Suprapubic skin (tissue), 4 donors: ENCODE results near the gene ASIC4.

ENCODE experiments used
- CTCF ChIP-seq, 2 donors: fragments of 200-600 bp in 1 of 2; fragments of 450-650 bp in 1 of 2; sonication (generic) in 1 of 2; IDR thresholded peaks; one replicate each; pipeline ENCODE4 v1.5.1; 2016 to 2019; ENCODE audit warnings: antibody characterized with exemption in 2 of 2, mild to moderate bottlenecking in 1 of 2, moderate library complexity in 1 of 2
- EP300 ChIP-seq: sonication (generic); formaldehyde crosslinking; IDR thresholded peaks from one replicate; pipeline ENCODE4 v1.6.1; 2017; ENCODE audit warnings: antibody characterized with exemption
- POLR2A ChIP-seq, 2 donors: fragments of 450-650 bp; IDR thresholded peaks; one replicate each; pipeline ENCODE4 v1.6.1; 2017; ENCODE audit warnings: antibody characterized with exemption in 2 of 2, mild to moderate bottlenecking in 2 of 2, moderate library complexity in 2 of 2
- POLR2AphosphoS5 ChIP-seq, 3 donors: sonication (generic); formaldehyde crosslinking; IDR thresholded peaks; one replicate each; pipeline ENCODE4 v1.6.1; 2017; ENCODE audit warnings: antibody characterized with exemption in 3 of 3

GRCh38 chr2:219507581-219508443, 6.5 kb upstream of the ASIC4 start:
- TF ChIP-seq CTCF (IDR thresholded peaks at IDR 0.05) (no peak), POLR2A (IDR thresholded peaks at IDR 0.05) (no peak), POLR2AphosphoS5 (IDR thresholded peaks at IDR 0.05) (no peak), EP300 (no peak)
